GM23338 (cell line): Measurements from ENCODE around the gene TTYH3. TPM values are rescaled to one million over a fixed set of nuclear protein-coding genes. Genes with fewer than 3 reads are reported as not detected.

Source experiments
- ATAC-seq: fragments of 200-7000 bp; cut with Tn5 transposase; 3 replicates; pipeline ENCODE4 v1.9.1; 2020
- DNase-seq: peaks from one replicate; pipeline ENCODE4 v3.0.0-alpha.2; 2015; ENCODE audit warnings: low spot score
- H2AFZ ChIP-seq: fragments of 200-600 bp; sonication (generic); 2 replicates; pipeline ENCODE4 v1.8.0; 2016; ENCODE audit warnings: antibody characterized with exemption, mild to moderate bottlenecking, moderate library complexity
- H3F3A ChIP-seq: fragments of 200-600 bp; sonication (generic); replicated peaks from 2 replicates; pipeline ENCODE4 v1.8.0; 2017; ENCODE audit warnings: antibody characterized with exemption, mixed run types, low read depth
- H3K27ac ChIP-seq: fragments of 200-600 bp; sonication (generic); 2 replicates; pipeline ENCODE4 v1.6.1; 2016; ENCODE audit warnings: low read depth
- H3K27me3 ChIP-seq: fragments of 200-600 bp; sonication (generic); 2 replicates; pipeline ENCODE4 v1.8.0; 2016; ENCODE audit warnings: mild to moderate bottlenecking, mixed run types, moderate library complexity; ENCODE audit not compliant: insufficient read depth
- H3K36me3 ChIP-seq: fragments of 200-600 bp; sonication (generic); 2 replicates; pipeline ENCODE4 v1.8.0; 2016; ENCODE audit warnings: mild to moderate bottlenecking; ENCODE audit not compliant: insufficient read depth
- H3K4me1 ChIP-seq: fragments of 200-600 bp; sonication (generic); 2 replicates; pipeline ENCODE4 v1.8.0; 2016; ENCODE audit warnings: mild to moderate bottlenecking, moderate library complexity; ENCODE audit not compliant: insufficient read depth
- H3K4me2 ChIP-seq: fragments of 200-600 bp; sonication (generic); 2 replicates; pipeline ENCODE4 v1.7.1; 2017; ENCODE audit warnings: mixed run types
- H3K4me3 ChIP-seq: fragments of 200-600 bp; sonication (generic); 2 replicates; pipeline ENCODE4 v1.6.1; 2016; ENCODE audit warnings: mixed run types
- H3K79me2 ChIP-seq: fragments of 200-600 bp; sonication (generic); replicated peaks from 2 replicates; pipeline ENCODE4 v1.8.0; 2017; ENCODE audit warnings: mild to moderate bottlenecking; ENCODE audit not compliant: insufficient read depth
- H3K9me2 ChIP-seq: fragments of 200-600 bp; sonication (generic); 2 replicates; pipeline ENCODE4 v1.8.0; 2017; ENCODE audit not compliant: insufficient read depth
- H4K20me1 ChIP-seq: fragments of 200-600 bp; sonication (generic); replicated peaks from 2 replicates; pipeline ENCODE4 v1.8.0; 2017; ENCODE audit warnings: mild to moderate bottlenecking; ENCODE audit not compliant: insufficient read depth
- H3K27ac Mint-ChIP-seq: 2 replicates; pipeline ENCODE4 v1.8.0; 2020; ENCODE audit warnings: inconsistent platforms, mild to moderate bottlenecking, moderate library complexity, mixed read lengths
- H3K27me3 Mint-ChIP-seq: 3 replicates; pipeline ENCODE4 v1.8.0; 2022; ENCODE audit warnings: low read depth, mild to moderate bottlenecking, moderate library complexity, mixed read lengths, inconsistent platforms; ENCODE audit not compliant: insufficient read depth, poor library complexity
- H3K36me3 Mint-ChIP-seq: 3 replicates; pipeline ENCODE4 v1.8.0; 2021; ENCODE audit warnings: low read depth, mild to moderate bottlenecking, inconsistent platforms, moderate library complexity, mixed read lengths
- H3K4me1 Mint-ChIP-seq: 3 replicates; pipeline ENCODE4 v1.8.0; 2020; ENCODE audit warnings: mild to moderate bottlenecking, inconsistent platforms, mixed read lengths
- H3K4me3 Mint-ChIP-seq: 3 replicates; pipeline ENCODE4 v1.8.0; 2021; ENCODE audit warnings: moderate library complexity, mild to moderate bottlenecking, inconsistent platforms, mixed read lengths
- H3K9me3 Mint-ChIP-seq: 3 replicates; pipeline ENCODE4 v1.8.0; 2020; ENCODE audit warnings: moderate library complexity, mild to moderate bottlenecking, inconsistent platforms, mixed read lengths
- CREB1 ChIP-seq: fragments of 250-450 bp; sonication (Bioruptor Pico); IDR thresholded peaks from 2 replicates; pipeline ENCODE4 v1.5.0; 2020; ENCODE audit warnings: low read depth, mild to moderate bottlenecking, moderate library complexity
- ETS1 ChIP-seq: IDR thresholded peaks from 2 replicates; pipeline ENCODE4 v1.6.1; 2016; ENCODE audit warnings: antibody characterized with exemption
- EZH2 ChIP-seq: fragments of 200-600 bp; sonication (generic); IDR thresholded peaks from one replicate; pipeline ENCODE4 v1.8.0; 2017; ENCODE audit warnings: antibody characterized with exemption, mild to moderate bottlenecking, low read depth; ENCODE audit not compliant: unreplicated experiment
- EZH2phosphoT487 ChIP-seq: fragments of 200-600 bp; sonication (generic); IDR thresholded peaks from one replicate; pipeline ENCODE4 v1.8.1; 2018; ENCODE audit warnings: antibody characterized with exemption; ENCODE audit not compliant: unreplicated experiment
- JUNB ChIP-seq: IDR thresholded peaks from one replicate; pipeline ENCODE4 v1.6.1; 2016; ENCODE audit warnings: antibody characterized with exemption; ENCODE audit not compliant: unreplicated experiment
- NANOG ChIP-seq: IDR thresholded peaks from 2 replicates; pipeline ENCODE4 v1.6.1; 2016; ENCODE audit warnings: antibody characterized with exemption, borderline replicate concordance
- POLR2AphosphoS5 ChIP-seq: IDR thresholded peaks from 2 replicates; pipeline ENCODE4 v1.6.1; 2016; ENCODE audit warnings: antibody characterized with exemption, low read depth
- STAT1 ChIP-seq: IDR thresholded peaks from one replicate; pipeline ENCODE4 v1.6.1; 2016; ENCODE audit warnings: antibody characterized with exemption; ENCODE audit not compliant: unreplicated experiment
- ZNF114 ChIP-seq: fragments of 250-450 bp; sonication (Bioruptor Pico); IDR thresholded peaks from 2 replicates; pipeline ENCODE4 v1.5.0; 2020; ENCODE audit warnings: mild to moderate bottlenecking, moderate library complexity
- ZNF331 ChIP-seq: fragments of 250-450 bp; sonication (Bioruptor Pico); IDR thresholded peaks from 2 replicates; pipeline ENCODE4 v1.5.0; 2020; ENCODE audit warnings: low read depth, mild to moderate bottlenecking, moderate library complexity
- ZNF462 ChIP-seq: fragments of 250-450 bp; sonication (Bioruptor Pico); IDR thresholded peaks from 2 replicates; pipeline ENCODE4 v1.5.0; 2020; ENCODE audit warnings: mild to moderate bottlenecking, moderate library complexity
- polyA plus RNA-seq: library from polyadenylated mRNA; unstranded; fragments of >200 nt; fragmentation: Nextera tagmentation; extraction: Ambion mirVana; gene quantifications from 2 replicates; pipeline ENCODE4 v1.2.1, GENCODE V29; 2016
- total RNA-seq: library from RNA; depleted of rRNA; stranded (reverse); fragments of >200 nt; shearing (Covaris generic); gene quantifications from 2 replicates; pipeline ENCODE4 v1.2.3, GENCODE V29; 2014
- TF ChIP-seq, protein P1 (sequence below), 2 experiments: fragments of 200-600 bp in 1 of 2; sonication (generic) in 1 of 2; conservative IDR thresholded peaks; 2 replicates each; pipeline versions ENCODE4 v1.5.1 to v1.6.1; 2016 to 2017; ENCODE audit warnings: antibody characterized with exemption in 2 of 2, low read depth in 2 of 2, mild to moderate bottlenecking in 2 of 2, moderate library complexity in 1 of 2
- TF ChIP-seq, protein P2 (sequence below): IDR thresholded peaks from one replicate; pipeline ENCODE4 v1.6.1; 2018; ENCODE audit warnings: antibody characterized with exemption; ENCODE audit not compliant: unreplicated experiment

TTYH3 gene
- total and polyA plus RNA-seq, 2 experiments from 2014 or later, result 59.6 to 126 TPM

GRCh38 chr7:2655870-2656614 lies 24.3 kb downstream of the TTYH3 start:
- Mint-ChIP-seq H3K9me3 (no peaks in the 10 kb centered on the region), H3K27me3 (peaks cover 9% of the 10 kb centered on the region), H3K4me1 (no peaks in the 10 kb centered on the region; the same call in 2 of the 3 replicates), H3K36me3 (peaks cover 32% of the 10 kb centered on the region), H3K4me3 (no peak overlapping the region), H3K27ac (no peak overlapping the region)
- Histone ChIP-seq H3K79me2 (no peaks in the 10 kb centered on the region), H3K4me3 (no peak overlapping the region), H4K20me1 (no peaks in the 10 kb centered on the region; the same call in 1 of the 2 replicates), H3K36me3 (peaks cover 6% of the 10 kb centered on the region; the same call in 1 of the 2 replicates), H3K27me3 (no peaks in the 10 kb centered on the region), H3K9me2 (no peaks in the 10 kb centered on the region), H3F3A (0 out of 2 replicates have a peak, but pooled peaks cover 4% of the 10 kb centered on the region), H3K4me2 (no peak overlapping the region), H3K4me1 (no peaks in the 10 kb centered on the region), H3K27ac (no peak overlapping the region), H2AFZ (no peak overlapping the region)
- DNase-seq, result no peak
- no peak for TF ChIP-seq EZH2
- TF ChIP-seq ZNF462, result no peak
- no peak for TF ChIP-seq JUNB
- no peak for TF ChIP-seq EZH2phosphoT487
- TF ChIP-seq STAT1, result no peak
- TF ChIP-seq CREB1 (CRISPR knock-in tag), result no peak
- TF ChIP-seq, protein P1, sequence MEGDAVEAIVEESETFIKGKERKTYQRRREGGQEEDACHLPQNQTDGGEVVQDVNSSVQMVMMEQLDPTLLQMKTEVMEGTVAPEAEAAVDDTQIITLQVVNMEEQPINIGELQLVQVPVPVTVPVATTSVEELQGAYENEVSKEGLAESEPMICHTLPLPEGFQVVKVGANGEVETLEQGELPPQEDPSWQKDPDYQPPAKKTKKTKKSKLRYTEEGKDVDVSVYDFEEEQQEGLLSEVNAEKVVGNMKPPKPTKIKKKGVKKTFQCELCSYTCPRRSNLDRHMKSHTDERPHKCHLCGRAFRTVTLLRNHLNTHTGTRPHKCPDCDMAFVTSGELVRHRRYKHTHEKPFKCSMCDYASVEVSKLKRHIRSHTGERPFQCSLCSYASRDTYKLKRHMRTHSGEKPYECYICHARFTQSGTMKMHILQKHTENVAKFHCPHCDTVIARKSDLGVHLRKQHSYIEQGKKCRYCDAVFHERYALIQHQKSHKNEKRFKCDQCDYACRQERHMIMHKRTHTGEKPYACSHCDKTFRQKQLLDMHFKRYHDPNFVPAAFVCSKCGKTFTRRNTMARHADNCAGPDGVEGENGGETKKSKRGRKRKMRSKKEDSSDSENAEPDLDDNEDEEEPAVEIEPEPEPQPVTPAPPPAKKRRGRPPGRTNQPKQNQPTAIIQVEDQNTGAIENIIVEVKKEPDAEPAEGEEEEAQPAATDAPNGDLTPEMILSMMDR (conservative IDR thresholded peaks at IDR 0.05; ENCODE audit: low read depth in 2 of 2), result no peak; a peak in 1 of 4 replicates
- TF ChIP-seq ETS1, result no peak
- TF ChIP-seq POLR2AphosphoS5, result no peak
- TF ChIP-seq, protein P2, sequence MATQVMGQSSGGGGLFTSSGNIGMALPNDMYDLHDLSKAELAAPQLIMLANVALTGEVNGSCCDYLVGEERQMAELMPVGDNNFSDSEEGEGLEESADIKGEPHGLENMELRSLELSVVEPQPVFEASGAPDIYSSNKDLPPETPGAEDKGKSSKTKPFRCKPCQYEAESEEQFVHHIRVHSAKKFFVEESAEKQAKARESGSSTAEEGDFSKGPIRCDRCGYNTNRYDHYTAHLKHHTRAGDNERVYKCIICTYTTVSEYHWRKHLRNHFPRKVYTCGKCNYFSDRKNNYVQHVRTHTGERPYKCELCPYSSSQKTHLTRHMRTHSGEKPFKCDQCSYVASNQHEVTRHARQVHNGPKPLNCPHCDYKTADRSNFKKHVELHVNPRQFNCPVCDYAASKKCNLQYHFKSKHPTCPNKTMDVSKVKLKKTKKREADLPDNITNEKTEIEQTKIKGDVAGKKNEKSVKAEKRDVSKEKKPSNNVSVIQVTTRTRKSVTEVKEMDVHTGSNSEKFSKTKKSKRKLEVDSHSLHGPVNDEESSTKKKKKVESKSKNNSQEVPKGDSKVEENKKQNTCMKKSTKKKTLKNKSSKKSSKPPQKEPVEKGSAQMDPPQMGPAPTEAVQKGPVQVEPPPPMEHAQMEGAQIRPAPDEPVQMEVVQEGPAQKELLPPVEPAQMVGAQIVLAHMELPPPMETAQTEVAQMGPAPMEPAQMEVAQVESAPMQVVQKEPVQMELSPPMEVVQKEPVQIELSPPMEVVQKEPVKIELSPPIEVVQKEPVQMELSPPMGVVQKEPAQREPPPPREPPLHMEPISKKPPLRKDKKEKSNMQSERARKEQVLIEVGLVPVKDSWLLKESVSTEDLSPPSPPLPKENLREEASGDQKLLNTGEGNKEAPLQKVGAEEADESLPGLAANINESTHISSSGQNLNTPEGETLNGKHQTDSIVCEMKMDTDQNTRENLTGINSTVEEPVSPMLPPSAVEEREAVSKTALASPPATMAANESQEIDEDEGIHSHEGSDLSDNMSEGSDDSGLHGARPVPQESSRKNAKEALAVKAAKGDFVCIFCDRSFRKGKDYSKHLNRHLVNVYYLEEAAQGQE, result no peak
- TF ChIP-seq NANOG, result no peak
- no peak for TF ChIP-seq ZNF114 (CRISPR knock-in tag)
- no peak for TF ChIP-seq ZNF331 (CRISPR knock-in tag)
- no peak for ATAC-seq
